Kidney (tissue), 14 donors: ENCODE data around the gene MEF2C. TPM values are rescaled to one million over a fixed set of nuclear protein-coding genes. Genes with fewer than 3 reads are reported as not detected.
"Not testable (repeated sequence)": the region's sequence is repeated elsewhere in the genome, so short reads cannot be mapped to it uniquely, and the experiment has no call there.

Experiments used
- DNase-seq, 5 donors: peaks; one replicate each; pipeline ENCODE4 v3.0.0-alpha.2; 2013 to 2020
- FAIRE-seq: peaks from 2 replicates; lab custom pipeline; 2012; peaks lifted over from hg19 to GRCh38; lab: Jason Lieb, UNC
- H3K27ac ChIP-seq, 2 donors: one replicate each; pipeline ENCODE4 v1.7.0; 2013; ENCODE audit warnings: low read depth in 2 of 2, low read length in 2 of 2, inconsistent platforms in 1 of 2
- H3K27me3 ChIP-seq: one replicate; pipeline ENCODE4 v1.7.1; 2013; ENCODE audit warnings: low read length, inconsistent platforms; ENCODE audit not compliant: control insufficient read depth, insufficient read depth
- H3K36me3 ChIP-seq, 3 donors: one replicate each; pipeline versions ENCODE4 v1.7.0 to v1.7.1; 2013; ENCODE audit warnings: low read length in 3 of 3, control low read depth in 1 of 3, inconsistent platforms in 1 of 3; ENCODE audit not compliant: insufficient read depth in 3 of 3, control insufficient read depth in 2 of 3
- H3K4me1 ChIP-seq, 3 donors: one replicate each; pipeline versions ENCODE4 v1.7.0 to v1.7.1; 2013; ENCODE audit warnings: low read length in 3 of 3, inconsistent platforms in 1 of 3, low read depth in 1 of 3; ENCODE audit not compliant: control insufficient read depth in 2 of 3, insufficient read depth in 2 of 3
- H3K4me3 ChIP-seq, 3 donors: one replicate each; pipeline versions ENCODE4 v1.7.0 to v1.8.1; 2013; ENCODE audit warnings: low read length in 3 of 3, control low read depth in 1 of 3, inconsistent platforms in 1 of 3
- H3K9ac ChIP-seq, 3 donors: one replicate each; pipeline versions ENCODE4 v1.7.0 to v1.7.1; 2013; ENCODE audit warnings: low read length in 3 of 3, control low read depth in 1 of 3, inconsistent platforms in 1 of 3
- H3K9me3 ChIP-seq, 3 donors: one replicate each; pipeline versions ENCODE4 v1.7.0 to v1.7.1; 2013; ENCODE audit warnings: low read length in 3 of 3, control low read depth in 1 of 3, inconsistent platforms in 1 of 3; ENCODE audit not compliant: control insufficient read depth in 2 of 3, insufficient read depth in 1 of 3
- CTCF ChIP-seq: IDR thresholded peaks from 3 replicates; pipeline ENCODE4 v1.5.1; 2012; ENCODE audit warnings: mild to moderate bottlenecking, moderate library complexity, borderline replicate concordance; ENCODE audit not compliant: insufficient read depth; ENCODE audit errors: extremely low read depth
- intact Hi-C: fragments of 100-400 bp; cut with DNase I; formaldehyde crosslinking; loops from one replicate; pipeline ENCODE4 v1.11.1; 2022
- polyA plus RNA-seq: library from polyadenylated mRNA; stranded (reverse); fragments of 350-450 nt; fragmentation: Illumina TruSeq; extraction: RNeasy Lipid Tissue Mini Kit (QIAGEN cat#74804); gene quantifications from one replicate; pipeline ENCODE4 v1.2.3, GENCODE V29; 2014; ENCODE audit warnings: low read depth, low replicate concordance; ENCODE audit not compliant: insufficient read depth
- total RNA-seq: library from RNA; stranded (reverse); fragmentation: NEBNext Ultra II Directional; extraction: Animal tissue kit (Norgen Biotek cat#: 25700); gene quantifications from one replicate; pipeline ENCODE4 v1.2.1, GENCODE V29; 2021
- donor health status: control.
- donor health status: control.
- donor health status: control.
- donor health status: control.
- donor health status: control.
- donor health status: DM: yes; HTN: yes; CAD: no.
- donor health status: Normal renal cell carcinoma (clear cell type).

MEF2C gene
- total and polyA plus RNA-seq, 2 donors from 2014 or later = 5.3 to 75.4 TPM

GRCh38 chr5:88804444-88804843 lies 78.5 kb downstream of the MEF2C start:
- H3K27me3 ChIP-seq = no peaks in the 10 kb centered on the region
- DNase-seq (no peak), FAIRE-seq (no peak)
- H3K4me3 ChIP-seq = no peak overlapping the region
- H3K4me1 ChIP-seq = no peaks in the 10 kb centered on the region
- intact Hi-C loops = no loop called here
- H3K27ac ChIP-seq = no peak overlapping the region
- H3K36me3 ChIP-seq = no peaks in the 10 kb centered on the region
- H3K9ac ChIP-seq = no peak overlapping the region
- no peak for TF ChIP-seq CTCF
- H3K9me3 ChIP-seq = no peaks in the 10 kb centered on the region

GRCh38 chr5:88803309-88803708 lies 79.7 kb downstream of the MEF2C start:
- Histone ChIP-seq H3K4me1 (no peaks in the 10 kb centered on the region), H3K4me3 (no peak overlapping the region), H3K27ac (no peak overlapping the region), H3K36me3 (no peaks in the 10 kb centered on the region), H3K27me3 (no peaks in the 10 kb centered on the region), H3K9me3 (no peaks in the 10 kb centered on the region), H3K9ac (no peak overlapping the region)
- intact Hi-C loops = no loop called here
- FAIRE-seq (no peak), DNase-seq (no peak)
- TF ChIP-seq CTCF = no peak

GRCh38 chr5:88799938-88800535 lies 82.9 kb downstream of the MEF2C start:
- no peaks in the 10 kb centered on the region for H3K27me3 ChIP-seq
- no peaks in the 10 kb centered on the region for H3K9me3 ChIP-seq
- H3K4me1 ChIP-seq = no peaks in the 10 kb centered on the region
- peak in 1 of 5 donors; percentile 16 for DNase-seq
- H3K9ac ChIP-seq = no peak overlapping the region
- H3K4me3 ChIP-seq = no peak overlapping the region
- no peaks in the 10 kb centered on the region for H3K36me3 ChIP-seq
- no peak overlapping the region for H3K27ac ChIP-seq
- no peak for FAIRE-seq
- intact Hi-C loops = no loop called here
- TF ChIP-seq CTCF = no peak

GRCh38 chr5:88798933-88799332 lies 84.1 kb downstream of the MEF2C start:
- H3K27me3 ChIP-seq, H3K9ac ChIP-seq, DNase-seq, H3K36me3 ChIP-seq, H3K27ac ChIP-seq, intact Hi-C loops, H3K4me1 ChIP-seq, FAIRE-seq, H3K9me3 ChIP-seq, H3K4me3 ChIP-seq: not testable (repeated sequence)

- H3K4me3 ChIP-seq, H3K9ac ChIP-seq: not testable (repeated sequence)
Measured at GRCh38 chr5:88793797-88794196, 89.2 kb downstream of the MEF2C start.

More at GRCh38 chr5:88793797-88794196, 89.2 kb downstream of the MEF2C start:
- H3K9me3 ChIP-seq, intact Hi-C loops, FAIRE-seq, DNase-seq, H3K36me3 ChIP-seq, H3K27ac ChIP-seq, H3K27me3 ChIP-seq, H3K4me1 ChIP-seq: not testable (repeated sequence)
